Smooth muscle cell (in vitro differentiated cells): Measurements from ENCODE around the gene FCER1G. TPM values are rescaled to one million over a fixed set of nuclear protein-coding genes. Genes with fewer than 3 reads are reported as not detected.

Source experiments
- DNase-seq: peaks from one replicate; lab custom pipeline; 2025; ENCODE audit not compliant: unreplicated experiment; lab: John Stamatoyannopoulos, UW
- H2AFZ ChIP-seq: fragments of 200-600 bp; sonication (generic); 2 replicates; pipeline ENCODE4 v1.6.0; 2016; ENCODE audit warnings: antibody characterized with exemption, low read depth, mild to moderate bottlenecking
- H3F3A ChIP-seq: fragments of 200-600 bp; sonication (generic); 2 replicates; pipeline ENCODE4 v1.6.0; 2017; ENCODE audit warnings: antibody characterized with exemption, low read depth
- H3K27ac ChIP-seq: fragments of 200-600 bp; sonication (generic); 2 replicates; pipeline ENCODE4 v1.5.1; 2016; ENCODE audit warnings: low read depth, mild to moderate bottlenecking
- H3K27me3 ChIP-seq: fragments of 200-600 bp; sonication (generic); 2 replicates; pipeline ENCODE4 v1.6.1; 2016; ENCODE audit warnings: low read depth, mild to moderate bottlenecking
- H3K36me3 ChIP-seq: fragments of 200-600 bp; sonication (generic); 2 replicates; pipeline ENCODE4 v1.5.1; 2016; ENCODE audit warnings: low read depth
- H3K4me1 ChIP-seq: fragments of 200-600 bp; sonication (generic); 2 replicates; pipeline ENCODE4 v1.5.1; 2016; ENCODE audit warnings: low read depth
- H3K4me2 ChIP-seq: fragments of 200-600 bp; sonication (generic); 2 replicates; pipeline ENCODE4 v1.6.0; 2016; ENCODE audit warnings: mild to moderate bottlenecking
- H3K4me3 ChIP-seq: fragments of 200-600 bp; sonication (generic); 2 replicates; pipeline ENCODE4 v1.5.1; 2016; ENCODE audit warnings: mild to moderate bottlenecking
- H3K79me2 ChIP-seq: fragments of 200-600 bp; sonication (generic); 2 replicates; pipeline ENCODE4 v1.6.0; 2016; ENCODE audit warnings: low read depth, mild to moderate bottlenecking
- H3K9ac ChIP-seq: fragments of 200-600 bp; sonication (generic); 2 replicates; pipeline ENCODE4 v1.6.0; 2016; ENCODE audit warnings: low read depth
- H3K9me3 ChIP-seq: fragments of 200-600 bp; sonication (generic); replicated peaks from 2 replicates; pipeline ENCODE4 v1.5.1; 2016; ENCODE audit warnings: low read depth
- H4K20me1 ChIP-seq: fragments of 200-600 bp; sonication (generic); 2 replicates; pipeline ENCODE4 v1.6.0; 2016; ENCODE audit warnings: low read depth
- WGBS: methylation state at CpG from one replicate; pipeline ENCODE4 v1.1.7; 2016; ENCODE audit warnings: low lambda C conversion rate; 5-methylcytosine and 5-hydroxymethylcytosine counted together
- polyA plus RNA-seq: library from polyadenylated mRNA; unstranded; fragments of >200 nt; fragmentation: Nextera tagmentation; extraction: Ambion mirVana; gene quantifications from 2 replicates; pipeline ENCODE4 v1.2.1, GENCODE V29; 2016
- total RNA-seq: library from RNA; depleted of rRNA; stranded (reverse); fragments of >200 nt; gene quantifications from 2 replicates; pipeline ENCODE4 v1.2.3, GENCODE V29; 2014
- TF ChIP-seq, protein P1 (sequence below): fragments of 200-600 bp; sonication (generic); IDR thresholded peaks from 2 replicates; pipeline ENCODE4 v1.5.1; 2017; ENCODE audit warnings: borderline replicate concordance, mild to moderate bottlenecking, antibody characterized with exemption; ENCODE audit not compliant: insufficient read depth, poor library complexity, severe bottlenecking

The FCER1G gene
- total and polyA plus RNA-seq, 2 experiments from 2014 or later: 0.78 TPM; not detected in 1

DNA sequence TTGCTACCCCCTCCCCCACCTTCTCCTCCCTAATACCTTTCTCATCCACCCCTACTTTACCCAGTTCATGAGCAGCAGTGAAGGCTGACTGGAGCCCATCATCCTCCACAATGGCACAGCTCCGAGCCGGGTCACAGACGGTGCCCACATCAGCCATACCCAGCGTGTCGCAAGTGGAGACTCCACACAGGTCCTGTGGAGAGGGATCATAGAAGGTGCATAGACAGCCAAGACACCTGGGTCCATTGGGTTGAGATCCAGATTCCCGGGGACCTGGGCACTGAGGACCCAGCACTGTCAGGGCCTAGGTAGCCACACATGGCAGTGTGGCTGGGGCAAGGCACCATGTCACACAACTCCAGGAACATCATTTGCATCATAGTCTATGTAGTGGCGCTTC is 19.0 kb upstream of the FCER1G start:
- TF ChIP-seq, protein P1, sequence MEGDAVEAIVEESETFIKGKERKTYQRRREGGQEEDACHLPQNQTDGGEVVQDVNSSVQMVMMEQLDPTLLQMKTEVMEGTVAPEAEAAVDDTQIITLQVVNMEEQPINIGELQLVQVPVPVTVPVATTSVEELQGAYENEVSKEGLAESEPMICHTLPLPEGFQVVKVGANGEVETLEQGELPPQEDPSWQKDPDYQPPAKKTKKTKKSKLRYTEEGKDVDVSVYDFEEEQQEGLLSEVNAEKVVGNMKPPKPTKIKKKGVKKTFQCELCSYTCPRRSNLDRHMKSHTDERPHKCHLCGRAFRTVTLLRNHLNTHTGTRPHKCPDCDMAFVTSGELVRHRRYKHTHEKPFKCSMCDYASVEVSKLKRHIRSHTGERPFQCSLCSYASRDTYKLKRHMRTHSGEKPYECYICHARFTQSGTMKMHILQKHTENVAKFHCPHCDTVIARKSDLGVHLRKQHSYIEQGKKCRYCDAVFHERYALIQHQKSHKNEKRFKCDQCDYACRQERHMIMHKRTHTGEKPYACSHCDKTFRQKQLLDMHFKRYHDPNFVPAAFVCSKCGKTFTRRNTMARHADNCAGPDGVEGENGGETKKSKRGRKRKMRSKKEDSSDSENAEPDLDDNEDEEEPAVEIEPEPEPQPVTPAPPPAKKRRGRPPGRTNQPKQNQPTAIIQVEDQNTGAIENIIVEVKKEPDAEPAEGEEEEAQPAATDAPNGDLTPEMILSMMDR: no peak
- no peaks in the 10 kb centered on the region for H3K36me3 ChIP-seq
- H4K20me1 ChIP-seq: no peaks in the 10 kb centered on the region
- peaks cover 6% of the 10 kb centered on the region for H3K79me2 ChIP-seq
- H3K9me3 ChIP-seq: no peaks in the 10 kb centered on the region
- no peaks in the 10 kb centered on the region for H3K27me3 ChIP-seq
- peak overlapping the region; percentile 87 for H3K4me2 ChIP-seq
- H3F3A ChIP-seq: peaks cover 7% of the 10 kb centered on the region
- no peak overlapping the region for H3K4me3 ChIP-seq
- peak overlapping the region; percentile 78 for H3K9ac ChIP-seq
- H3K27ac ChIP-seq: peak overlapping the region; percentile 98
- H2AFZ ChIP-seq: no peak overlapping the region
- H3K4me1 ChIP-seq: peaks cover 40% of the 10 kb centered on the region
- no peak for DNase-seq
- 98% methylated on average over 7 of the region's 7 CpGs for WGBS

DNA sequence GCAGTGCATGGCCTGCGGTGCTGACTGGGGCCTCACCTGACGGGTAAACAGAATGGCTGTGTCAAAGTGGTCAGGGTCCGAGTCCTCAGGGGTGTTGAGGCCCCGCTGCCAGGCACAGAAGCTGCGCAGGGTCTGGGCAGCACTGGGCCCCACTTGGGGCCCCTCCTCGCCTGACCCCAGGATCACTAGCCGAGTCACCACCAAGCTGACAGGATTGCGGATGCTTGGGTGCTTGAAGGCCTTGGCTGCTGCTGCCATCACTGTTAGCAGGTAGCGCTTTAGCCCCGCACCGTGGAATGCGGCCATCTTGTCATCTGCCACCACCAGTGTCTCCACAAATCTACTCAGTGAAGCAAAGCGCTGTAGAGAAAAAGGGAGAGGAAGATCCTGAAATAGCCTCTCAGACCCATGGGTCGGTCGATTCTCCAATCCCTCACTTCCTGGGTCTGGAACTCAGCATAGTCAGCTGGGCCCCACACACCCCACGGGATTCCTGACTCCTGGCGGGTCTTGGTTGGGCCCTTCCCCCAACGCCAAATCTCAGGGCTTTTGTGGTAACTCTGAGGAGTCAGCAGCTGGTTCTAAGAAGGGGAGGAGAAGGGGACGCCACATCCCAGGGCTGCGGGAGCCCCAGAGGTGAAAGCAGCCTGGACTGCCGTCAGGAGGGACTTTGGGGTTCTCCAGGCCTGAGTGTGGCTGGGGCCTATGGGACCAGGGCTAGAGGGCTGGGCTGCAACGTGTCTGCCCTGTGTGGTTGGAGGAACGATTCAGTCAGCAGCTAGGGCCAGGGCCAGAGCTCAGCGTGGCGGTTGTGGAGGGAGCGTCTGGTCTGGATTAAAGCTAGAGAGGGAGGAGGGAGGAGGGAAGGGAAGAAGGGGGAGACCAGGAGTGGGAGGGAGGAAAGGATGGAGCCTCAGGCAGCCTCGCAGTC is 18.3 kb upstream of the FCER1G start:
- DNase-seq: peak; percentile 51
- 52% methylated on average over 23 of the region's 27 CpGs for WGBS
- TF ChIP-seq, protein P1: no peak
- Histone ChIP-seq H3K9ac (peak overlapping the region; percentile 78), H2AFZ (peak overlapping the region; percentile 90), H3F3A (peaks cover 11% of the 10 kb centered on the region), H3K9me3 (no peaks in the 10 kb centered on the region), H3K36me3 (no peaks in the 10 kb centered on the region), H4K20me1 (no peaks in the 10 kb centered on the region), H3K4me2 (peak overlapping the region; percentile 87), H3K27ac (peak overlapping the region; percentile 98), H3K27me3 (no peaks in the 10 kb centered on the region), H3K4me1 (peaks cover 47% of the 10 kb centered on the region), H3K79me2 (peaks cover 6% of the 10 kb centered on the region), H3K4me3 (peak overlapping the region; percentile 45)

DNA sequence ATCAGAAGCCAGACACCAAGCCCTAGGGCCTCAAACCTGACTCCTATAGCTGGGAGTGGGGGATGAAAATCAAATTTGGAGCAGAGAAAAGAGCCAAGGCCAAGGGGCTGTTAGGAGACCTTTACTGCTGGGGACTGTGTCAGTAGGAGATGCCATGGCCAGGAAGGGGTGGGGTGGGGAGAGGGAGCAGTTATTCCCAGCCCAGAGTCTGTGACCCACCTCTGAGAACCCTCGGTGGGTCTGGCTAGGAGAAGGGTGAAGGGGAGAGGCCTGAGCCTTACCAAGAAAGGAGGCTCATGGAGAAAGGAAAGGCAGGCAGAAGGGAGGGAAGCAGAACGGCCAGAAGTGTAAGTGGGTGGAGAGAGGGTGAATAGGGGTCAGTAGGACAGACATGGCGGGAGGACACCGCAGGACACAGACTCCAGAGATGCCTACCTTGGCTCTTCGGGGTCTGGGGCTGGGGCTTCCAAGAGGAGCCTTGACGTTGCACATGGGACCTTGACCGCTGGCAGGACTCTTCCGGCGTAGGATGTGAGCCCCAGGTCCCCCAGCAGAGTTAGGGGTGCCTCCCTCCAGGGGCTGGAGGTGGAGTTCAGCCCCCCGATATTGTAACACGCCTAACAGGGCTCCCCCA is 17.4 kb upstream of the FCER1G start:
- Histone ChIP-seq H3K79me2 (peaks cover 10% of the 10 kb centered on the region), H3K9me3 (no peaks in the 10 kb centered on the region), H2AFZ (peak overlapping the region; percentile 90), H3K36me3 (no peaks in the 10 kb centered on the region), H3K4me2 (peak overlapping the region; percentile 87), H3K9ac (peak overlapping the region; percentile 78), H3F3A (peaks cover 11% of the 10 kb centered on the region), H4K20me1 (no peaks in the 10 kb centered on the region), H3K4me3 (peak overlapping the region; percentile 45), H3K27me3 (no peaks in the 10 kb centered on the region), H3K27ac (peak overlapping the region; percentile 98), H3K4me1 (peaks cover 47% of the 10 kb centered on the region)
- TF ChIP-seq, protein P1: no peak
- DNase-seq: no peak
- WGBS: 79% methylated on average over 11 of the region's 11 CpGs
